Stimulated activated CD8-positive, alpha-beta memory T cell treated with anti-CD3 and anti-CD28 coated beads, Interleukin-12 subunit alpha, Interleukin-12 subunit beta, amount 100 ng/mL, for 24 hours (primary cell): ENCODE measurements around the gene ATP5PB.
A peak's percentile ranks its signal among the peaks of the same experiment; 100 is the strongest.

Experiments used
- DNase-seq: peaks from one replicate; pipeline ENCODE4 v3.0.0-alpha.2; 2020; ENCODE audit errors: extremely low read depth

Gene ATP5PB

GRCh38 chr1:111507411-111508201 lies 58.3 kb downstream of the ATP5PB start:
- DNase-seq = peak; percentile 16

- DNase-seq = no peak
These were observed 60.7 kb downstream of the ATP5PB start for GRCh38 chr1:111509997-111510375.

- DNase-seq = no peak
These were observed 62.1 kb downstream of the ATP5PB start for GRCh38 chr1:111511370-111511769.
